Neural progenitor cell (in vitro differentiated cells): ENCODE results near the gene OBSL1.

Source experiments
- EZH2 ChIP-seq: fragments of 200-600 bp; sonication (generic); IDR thresholded peaks from 2 replicates; pipeline ENCODE4 v1.6.1; 2017; ENCODE audit warnings: antibody characterized with exemption, mild to moderate bottlenecking, moderate library complexity
- EZH2phosphoT487 ChIP-seq: fragments of 200-600 bp; sonication (generic); IDR thresholded peaks from 2 replicates; pipeline ENCODE4 v1.6.1; 2017; ENCODE audit warnings: antibody characterized with exemption
- TF ChIP-seq, protein P1 (sequence below): fragments of 200-600 bp; sonication (generic); IDR thresholded peaks from 2 replicates; pipeline ENCODE4 v1.5.1; 2017; ENCODE audit warnings: antibody characterized with exemption, mild to moderate bottlenecking

DNA sequence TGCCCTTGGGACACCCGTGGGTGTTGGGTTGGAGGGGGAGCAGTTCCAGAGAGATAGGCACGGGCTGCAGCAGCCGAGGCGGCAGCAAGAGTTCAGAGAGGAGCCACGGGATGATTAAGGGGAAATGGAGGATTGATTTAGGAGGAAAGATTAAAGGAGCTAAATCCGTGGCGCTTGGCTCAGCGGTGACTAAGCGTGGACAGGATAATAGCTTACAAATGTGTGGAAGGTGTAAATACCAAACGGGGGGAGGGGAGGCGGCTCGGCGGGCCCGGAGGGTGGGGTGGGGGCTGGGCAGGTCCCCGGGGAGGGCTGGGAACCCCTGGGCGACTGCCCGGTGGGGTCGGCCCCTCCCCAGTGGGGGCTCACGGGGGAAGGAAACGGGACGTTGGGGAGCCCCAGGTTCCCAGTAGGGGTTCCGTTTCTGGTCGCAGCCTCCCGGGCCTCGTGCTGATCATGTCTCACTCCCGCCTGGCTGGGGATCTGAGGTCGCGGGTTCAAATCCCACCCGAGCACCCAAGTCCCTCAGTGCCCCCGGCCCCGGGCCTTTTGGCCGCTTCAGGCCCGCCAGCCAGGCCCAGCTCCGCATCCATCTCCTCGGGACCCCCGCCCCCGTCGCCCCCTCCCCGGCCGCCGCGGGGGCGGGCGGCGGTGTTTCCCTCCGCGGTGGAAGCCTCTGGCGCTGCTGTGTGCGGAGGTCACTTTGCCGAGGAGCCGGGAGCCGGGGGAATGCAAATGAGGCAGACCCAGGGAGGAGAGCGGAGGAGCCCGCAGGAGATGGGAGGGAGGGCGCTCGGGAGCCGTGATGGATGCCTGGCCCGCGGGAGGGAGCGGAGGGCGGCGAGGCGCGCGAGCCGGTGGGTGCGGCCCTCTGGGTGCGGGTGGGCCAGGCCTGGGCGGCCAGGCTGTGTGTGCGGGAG is 49.0 kb downstream of the OBSL1 start:
- TF ChIP-seq, protein P1, sequence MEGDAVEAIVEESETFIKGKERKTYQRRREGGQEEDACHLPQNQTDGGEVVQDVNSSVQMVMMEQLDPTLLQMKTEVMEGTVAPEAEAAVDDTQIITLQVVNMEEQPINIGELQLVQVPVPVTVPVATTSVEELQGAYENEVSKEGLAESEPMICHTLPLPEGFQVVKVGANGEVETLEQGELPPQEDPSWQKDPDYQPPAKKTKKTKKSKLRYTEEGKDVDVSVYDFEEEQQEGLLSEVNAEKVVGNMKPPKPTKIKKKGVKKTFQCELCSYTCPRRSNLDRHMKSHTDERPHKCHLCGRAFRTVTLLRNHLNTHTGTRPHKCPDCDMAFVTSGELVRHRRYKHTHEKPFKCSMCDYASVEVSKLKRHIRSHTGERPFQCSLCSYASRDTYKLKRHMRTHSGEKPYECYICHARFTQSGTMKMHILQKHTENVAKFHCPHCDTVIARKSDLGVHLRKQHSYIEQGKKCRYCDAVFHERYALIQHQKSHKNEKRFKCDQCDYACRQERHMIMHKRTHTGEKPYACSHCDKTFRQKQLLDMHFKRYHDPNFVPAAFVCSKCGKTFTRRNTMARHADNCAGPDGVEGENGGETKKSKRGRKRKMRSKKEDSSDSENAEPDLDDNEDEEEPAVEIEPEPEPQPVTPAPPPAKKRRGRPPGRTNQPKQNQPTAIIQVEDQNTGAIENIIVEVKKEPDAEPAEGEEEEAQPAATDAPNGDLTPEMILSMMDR: no peak
- TF ChIP-seq EZH2: no peak
- TF ChIP-seq EZH2phosphoT487: no peak
